GF-D8 (cell line): Measurements from ENCODE around the gene WNK2.

Experiments used
- DNase-seq: peaks from one replicate; lab custom pipeline; 2025; lab: John Stamatoyannopoulos, UW

The WNK2 gene

GRCh38 chr9:93266521-93267001 is 82.6 kb downstream of the WNK2 start:
- no peak for DNase-seq

- DNase-seq = no peak
Measured at GRCh38 chr9:93267091-93267541, 83.2 kb downstream of the WNK2 start.

GRCh38 chr9:93267681-93268505 is 84.0 kb downstream of the WNK2 start:
- no peak for DNase-seq

- no peak for DNase-seq
Measured at GRCh38 chr9:93268551-93269314, 84.8 kb downstream of the WNK2 start.

GRCh38 chr9:93270976-93271375 is 87.0 kb downstream of the WNK2 start:
- no peak for DNase-seq

- no peak for DNase-seq
Measured at GRCh38 chr9:93276973-93277372, 93.0 kb downstream of the WNK2 start.

GRCh38 chr9:93278144-93278543 is 94.2 kb downstream of the WNK2 start:
- DNase-seq = no peak

GRCh38 chr9:93280661-93281259 is 96.8 kb downstream of the WNK2 start:
- no peak for DNase-seq

GRCh38 chr9:93286252-93287188 is 102.6 kb downstream of the WNK2 start:
- no peak for DNase-seq

- DNase-seq = no peak
Measured at GRCh38 chr9:93287189-93287552, 103.2 kb downstream of the WNK2 start.

GRCh38 chr9:93287593-93287992 is 103.7 kb downstream of the WNK2 start:
- DNase-seq = no peak

GRCh38 chr9:93288341-93288740 is 104.4 kb downstream of the WNK2 start:
- DNase-seq = peak; percentile 13

GRCh38 chr9:93288891-93289883 is 105.2 kb downstream of the WNK2 start:
- no peak for DNase-seq

- no peak for DNase-seq
Measured at GRCh38 chr9:93290495-93291434, 106.8 kb downstream of the WNK2 start.

GRCh38 chr9:93291536-93292287 is 107.8 kb downstream of the WNK2 start:
- no peak for DNase-seq

GRCh38 chr9:93292288-93292615 is 108.3 kb downstream of the WNK2 start:
- no peak for DNase-seq

GRCh38 chr9:93292664-93293328 is 108.9 kb downstream of the WNK2 start:
- DNase-seq = no peak

GRCh38 chr9:93294011-93294410 is 110.1 kb downstream of the WNK2 start:
- no peak for DNase-seq
